Fibroblast of mammary gland (primary cell): Measurements from ENCODE around the gene MAGI2.

Experiments used
- DNase-seq: peaks from one replicate; pipeline ENCODE4 v3.0.0-alpha.2; 2010; ENCODE audit warnings: low read depth
- H3K4me3 ChIP-seq: 2 replicates; pipeline ENCODE4 v1.5.1; 2011; ENCODE audit warnings: low read depth, mild to moderate bottlenecking, low read length, moderate library complexity; ENCODE audit not compliant: control insufficient read depth
- TF ChIP-seq, protein P1 (sequence below): conservative IDR thresholded peaks from 2 replicates; pipeline ENCODE4 v1.5.1; 2011; ENCODE audit warnings: low read depth, low read length, inconsistent platforms; ENCODE audit not compliant: control insufficient read depth, insufficient read depth

MAGI2 gene

DNA sequence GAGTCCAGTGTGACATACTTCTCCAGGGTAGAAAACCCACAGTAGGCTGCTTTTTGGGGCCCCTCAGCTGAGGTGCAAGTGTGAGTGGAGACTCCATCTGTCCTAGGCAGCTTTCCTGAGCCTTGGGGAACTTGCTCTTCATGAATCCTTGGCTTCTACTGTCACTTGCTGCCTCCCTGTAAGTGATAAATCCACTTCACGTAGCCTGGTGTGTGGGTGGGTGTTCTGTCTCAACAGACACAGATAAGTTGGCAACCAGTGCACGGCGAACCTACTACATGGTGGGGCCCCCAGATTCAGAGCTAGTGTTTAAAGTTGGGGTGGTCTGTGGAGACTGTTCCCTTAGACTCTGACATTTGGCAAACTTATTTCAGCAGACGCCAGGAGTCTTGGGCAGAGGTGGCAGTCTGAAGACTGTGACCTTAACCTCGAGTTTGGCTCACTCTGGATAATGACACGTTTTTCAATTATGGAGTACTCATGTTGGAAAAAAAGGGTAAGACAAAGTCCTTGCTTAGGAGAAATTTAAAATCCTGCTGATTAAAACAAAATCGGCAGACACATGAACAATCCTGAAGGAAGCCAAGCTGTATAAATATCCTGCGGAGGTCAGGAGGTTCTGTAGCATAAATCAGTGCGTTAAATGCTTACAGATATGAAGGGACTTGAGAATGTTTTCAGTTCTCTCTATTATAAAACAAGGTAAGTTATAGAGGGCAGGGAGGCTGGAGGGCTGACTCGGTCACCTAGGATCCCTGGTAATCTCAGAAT, 1278.0 kb downstream of the MAGI2 start:
- no peak overlapping the region for H3K4me3 ChIP-seq
- TF ChIP-seq, protein P1, sequence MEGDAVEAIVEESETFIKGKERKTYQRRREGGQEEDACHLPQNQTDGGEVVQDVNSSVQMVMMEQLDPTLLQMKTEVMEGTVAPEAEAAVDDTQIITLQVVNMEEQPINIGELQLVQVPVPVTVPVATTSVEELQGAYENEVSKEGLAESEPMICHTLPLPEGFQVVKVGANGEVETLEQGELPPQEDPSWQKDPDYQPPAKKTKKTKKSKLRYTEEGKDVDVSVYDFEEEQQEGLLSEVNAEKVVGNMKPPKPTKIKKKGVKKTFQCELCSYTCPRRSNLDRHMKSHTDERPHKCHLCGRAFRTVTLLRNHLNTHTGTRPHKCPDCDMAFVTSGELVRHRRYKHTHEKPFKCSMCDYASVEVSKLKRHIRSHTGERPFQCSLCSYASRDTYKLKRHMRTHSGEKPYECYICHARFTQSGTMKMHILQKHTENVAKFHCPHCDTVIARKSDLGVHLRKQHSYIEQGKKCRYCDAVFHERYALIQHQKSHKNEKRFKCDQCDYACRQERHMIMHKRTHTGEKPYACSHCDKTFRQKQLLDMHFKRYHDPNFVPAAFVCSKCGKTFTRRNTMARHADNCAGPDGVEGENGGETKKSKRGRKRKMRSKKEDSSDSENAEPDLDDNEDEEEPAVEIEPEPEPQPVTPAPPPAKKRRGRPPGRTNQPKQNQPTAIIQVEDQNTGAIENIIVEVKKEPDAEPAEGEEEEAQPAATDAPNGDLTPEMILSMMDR, result no peak
- no peak for DNase-seq

DNA sequence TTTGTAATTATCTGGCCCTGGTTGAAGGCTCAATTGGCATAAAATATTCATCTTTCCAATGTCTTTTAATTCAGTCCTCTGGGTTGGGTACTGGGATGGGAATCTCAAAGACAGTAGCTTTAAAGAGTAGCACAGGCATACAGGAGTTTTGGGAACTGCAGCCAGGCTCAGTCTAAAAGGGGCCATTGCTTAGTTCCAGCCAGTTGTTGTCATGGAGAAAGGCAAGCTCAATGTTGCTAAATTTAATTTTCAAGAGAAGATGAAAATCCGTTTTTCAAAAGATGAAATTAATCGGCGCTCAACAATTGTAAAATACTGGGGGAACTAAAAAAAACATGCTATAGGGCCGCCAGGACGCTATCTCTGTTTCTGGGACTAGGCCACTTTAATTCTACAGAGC, 1279.8 kb downstream of the MAGI2 start:
- TF ChIP-seq, protein P1, result no peak
- H3K4me3 ChIP-seq, result no peak overlapping the region
- no peak for DNase-seq

DNA sequence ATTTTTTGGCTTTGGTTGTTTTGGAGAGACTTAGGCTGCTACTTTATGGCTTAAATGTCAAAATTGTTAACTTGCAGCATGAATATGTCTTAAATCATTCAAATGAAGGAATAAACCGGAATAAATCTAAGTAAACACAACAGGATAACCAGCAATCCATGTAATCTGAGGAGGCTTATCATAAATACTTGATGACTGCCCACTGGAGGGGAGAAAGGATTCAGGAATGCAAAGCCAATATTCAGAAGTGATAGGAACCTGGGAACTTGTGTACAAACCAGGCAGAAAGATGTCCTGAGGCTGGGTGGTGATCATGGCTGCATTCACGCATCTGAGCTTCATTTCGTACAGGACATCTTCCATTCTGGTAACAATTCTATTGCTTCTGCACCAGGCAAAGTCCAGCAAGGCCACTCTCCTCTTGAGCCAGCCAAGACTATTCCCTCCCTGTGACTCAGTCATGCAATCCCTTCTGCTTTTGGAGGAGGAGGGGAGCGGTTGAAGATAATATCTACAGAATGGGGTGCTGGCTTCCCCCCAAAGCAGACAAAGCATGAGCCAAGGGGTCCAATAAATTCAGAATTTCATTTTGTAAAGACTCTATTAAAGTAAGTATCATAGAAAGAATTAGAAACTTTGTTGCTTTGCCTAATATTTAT, 1280.4 kb downstream of the MAGI2 start:
- DNase-seq, result no peak
- H3K4me3 ChIP-seq, result no peak overlapping the region
- TF ChIP-seq, protein P1, result no peak

DNA sequence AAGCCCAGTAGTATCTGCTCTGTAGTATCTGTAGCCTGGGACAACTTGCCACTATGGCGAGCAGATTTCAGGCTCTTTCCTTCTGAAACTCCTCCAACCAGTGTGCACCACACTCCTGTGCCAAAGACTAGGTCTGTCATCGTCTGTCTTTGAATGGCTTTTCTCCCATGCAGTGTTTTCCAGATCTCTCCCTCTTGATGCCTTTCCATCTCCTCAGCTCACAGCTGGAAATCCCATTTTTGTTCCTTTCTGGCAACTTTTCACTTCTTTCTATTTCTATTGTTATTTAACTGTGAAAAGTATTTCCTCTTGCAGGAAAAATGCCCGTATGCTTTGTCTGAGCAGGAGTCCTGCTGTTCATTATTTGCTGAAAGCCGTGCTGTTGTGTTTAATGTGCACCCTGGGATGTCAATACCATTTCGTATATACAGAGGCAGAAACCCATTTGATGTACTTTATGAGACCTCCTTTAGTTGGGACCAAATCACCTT, 1281.2 kb downstream of the MAGI2 start:
- no peak for DNase-seq
- no peak overlapping the region for H3K4me3 ChIP-seq
- TF ChIP-seq, protein P1, result no peak

DNA sequence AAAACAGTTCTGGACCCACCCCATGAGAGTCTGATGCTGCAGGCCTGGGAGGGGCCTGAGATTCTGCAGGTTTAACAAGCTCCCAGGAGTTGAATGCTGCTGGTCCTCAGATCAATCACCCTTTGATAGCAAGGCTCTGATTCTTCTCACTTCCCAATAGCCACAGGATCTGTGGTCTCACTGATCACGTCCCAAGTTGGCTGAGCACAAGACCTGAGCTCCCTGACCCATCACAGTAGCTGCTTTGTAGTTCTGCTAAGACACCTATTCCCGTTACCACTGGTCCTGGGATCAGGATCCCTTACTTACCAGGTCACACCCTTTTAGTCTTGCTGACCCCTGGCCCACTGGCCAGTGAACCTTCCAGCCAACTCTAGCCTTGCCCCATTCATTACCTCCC, 1282.1 kb downstream of the MAGI2 start:
- no peak overlapping the region for H3K4me3 ChIP-seq
- no peak for DNase-seq
- TF ChIP-seq, protein P1, result no peak

DNA sequence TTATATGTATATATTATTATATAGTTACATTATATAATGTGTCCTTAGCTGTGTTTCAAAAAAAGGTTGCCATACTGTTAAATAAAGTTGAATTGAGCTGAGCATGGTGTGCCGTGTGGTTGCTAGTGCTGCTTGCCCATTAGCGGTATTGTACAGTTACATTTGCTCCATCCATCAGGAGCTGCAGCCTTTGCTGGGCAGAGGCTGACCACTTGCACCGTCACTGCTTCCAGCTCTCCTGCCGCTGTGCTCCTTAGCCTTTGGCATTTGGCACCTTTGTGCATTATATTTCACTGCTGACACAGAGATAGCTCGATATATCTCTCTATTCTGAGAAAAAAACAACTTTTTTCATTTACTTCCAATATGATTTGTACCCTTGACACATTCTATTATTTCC, 1282.7 kb downstream of the MAGI2 start:
- no peak for DNase-seq
- TF ChIP-seq, protein P1, result no peak
- H3K4me3 ChIP-seq, result no peak overlapping the region

DNA sequence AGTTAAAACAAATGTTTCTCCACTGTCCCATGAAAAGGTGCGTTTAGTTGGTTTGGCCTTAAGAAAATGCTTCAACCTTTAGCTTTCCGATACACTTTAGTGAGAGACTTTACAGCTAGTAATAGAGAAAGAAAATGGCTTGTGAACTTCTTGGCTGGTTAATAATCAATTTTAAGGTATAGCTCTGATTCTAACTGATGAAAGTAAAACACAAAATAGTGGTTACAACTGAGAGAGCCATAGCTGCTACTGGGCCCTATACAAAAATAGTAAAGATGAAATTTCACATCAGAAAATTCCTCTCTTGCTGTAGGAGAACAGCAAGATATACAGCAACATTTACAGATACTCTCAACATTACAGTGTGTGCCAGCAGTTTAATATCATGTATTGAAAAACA, 1283.5 kb downstream of the MAGI2 start:
- DNase-seq, result no peak
- H3K4me3 ChIP-seq, result no peak overlapping the region
- TF ChIP-seq, protein P1, result no peak
